NT2/D1 (cell line): ENCODE results near the gene ALDH1A1.

Source experiments
- YY1 ChIP-seq: IDR thresholded peaks from 2 replicates; pipeline ENCODE4 v1.6.1; 2011; ENCODE audit not compliant: insufficient read length, insufficient read depth
- ZNF274 ChIP-seq: IDR thresholded peaks from 2 replicates; pipeline ENCODE4 v1.6.1; 2011; ENCODE audit warnings: mild to moderate bottlenecking, low read depth, low read length

- no peak for TF ChIP-seq ZNF274
- no peak for TF ChIP-seq YY1
Observed at GRCh38 chr9:72981433-72981832, 28.6 kb upstream of the ALDH1A1 start.
